Stimulated activated naive CD8-positive, alpha-beta T cell treated with anti-CD3 and anti-CD28 coated beads, Interleukin-15, Interleukin-2, amounts not matched to agents 100 U/mL and 50 U/mL, for 24 hours (primary cell): ENCODE measurements around the gene GOLGA8R.
"Not testable (repeated sequence)": the region's sequence is repeated elsewhere in the genome, so short reads cannot be mapped to it uniquely, and the experiment has no call there.

Experiments
- ATAC-seq: fragments of 150-1000 bp; cut with Tn5 transposase; one replicate; pipeline ENCODE4 v1.10.0; 2021
- DNase-seq: peaks from one replicate; pipeline ENCODE4 v3.0.0; 2021

Gene GOLGA8R

GRCh38 chr15:30414160-30414559 is at the start of gene GOLGA8R:
Gene GOLGA8R, minus strand, starts transcription at chr15:30414260. Its CDS starts 98 bp downstream, at chr15:30414162.
- DNase-seq, ATAC-seq: not testable (repeated sequence)

GRCh38 chr15:30463849-30464248 is 49.8 kb upstream of the GOLGA8R start:
- not testable (repeated sequence) for DNase-seq, ATAC-seq

GRCh38 chr15:30462176-30462575 is 48.1 kb upstream of the GOLGA8R start:
- ATAC-seq: not testable (repeated sequence)

GRCh38 chr15:30452702-30453101 is 38.6 kb upstream of the GOLGA8R start:
- DNase-seq, ATAC-seq: not testable (repeated sequence)

More at GRCh38 chr15:30462176-30462575, 48.1 kb upstream of the GOLGA8R start:
- not testable (repeated sequence) for DNase-seq

GRCh38 chr15:30438348-30438747 is 24.3 kb upstream of the GOLGA8R start:
- not testable (repeated sequence) for DNase-seq, ATAC-seq

GRCh38 chr15:30435878-30436277 is 21.8 kb upstream of the GOLGA8R start:
- DNase-seq, ATAC-seq: not testable (repeated sequence)

GRCh38 chr15:30420723-30421122 is 6.7 kb upstream of the GOLGA8R start:
- DNase-seq, ATAC-seq: not testable (repeated sequence)

- ATAC-seq, DNase-seq: not testable (repeated sequence)
These were observed 6.4 kb downstream of the GOLGA8R start for GRCh38 chr15:30407636-30408035.

GRCh38 chr15:30398988-30399387 is 15.1 kb downstream of the GOLGA8R start:
- peak; percentile 76 for DNase-seq

GRCh38 chr15:30393664-30393991 is 20.4 kb downstream of the GOLGA8R start:
- not testable (repeated sequence) for DNase-seq
- peak; percentile 40 for ATAC-seq

More at GRCh38 chr15:30398988-30399387, 15.1 kb downstream of the GOLGA8R start:
- peak; percentile 77 for ATAC-seq

GRCh38 chr15:30392766-30393663 is 21.0 kb downstream of the GOLGA8R start, which contains the start of gene CHRFAM7A:
Gene CHRFAM7A, minus strand, starts transcription at chr15:30393540. Its CDS starts 10,189 bp downstream, at chr15:30383351.
- peak; percentile 55 for ATAC-seq
- DNase-seq: not testable (repeated sequence)

GRCh38 chr15:30386318-30386887 is 27.7 kb downstream of the GOLGA8R start:
- not testable (repeated sequence) for DNase-seq
- ATAC-seq: peak; percentile 43

- ATAC-seq: not testable (repeated sequence)
These were observed 37.0 kb downstream of the GOLGA8R start for GRCh38 chr15:30377082-30377413.

GRCh38 chr15:30376375-30377081 is 37.5 kb downstream of the GOLGA8R start:
- DNase-seq, ATAC-seq: not testable (repeated sequence)

More at GRCh38 chr15:30377082-30377413, 37.0 kb downstream of the GOLGA8R start:
- DNase-seq: not testable (repeated sequence)

- ATAC-seq, DNase-seq: not testable (repeated sequence)
These were observed 38.2 kb downstream of the GOLGA8R start for GRCh38 chr15:30375872-30376271.

GRCh38 chr15:30374862-30375261 is 39.2 kb downstream of the GOLGA8R start:
- not testable (repeated sequence) for ATAC-seq, DNase-seq

- DNase-seq, ATAC-seq: not testable (repeated sequence)
These were observed 45.8 kb downstream of the GOLGA8R start for GRCh38 chr15:30368271-30368670.

- not testable (repeated sequence) for DNase-seq, ATAC-seq
These were observed 46.8 kb downstream of the GOLGA8R start for GRCh38 chr15:30367246-30367645.

GRCh38 chr15:30361404-30361803 is 52.7 kb downstream of the GOLGA8R start:
- not testable (repeated sequence) for ATAC-seq, DNase-seq

GRCh38 chr15:30360990-30361389 is 53.1 kb downstream of the GOLGA8R start:
- not testable (repeated sequence) for DNase-seq, ATAC-seq

GRCh38 chr15:30355043-30355442 is 59.0 kb downstream of the GOLGA8R start:
- not testable (repeated sequence) for ATAC-seq

More at GRCh38 chr15:30355043-30355442, 59.0 kb downstream of the GOLGA8R start:
- not testable (repeated sequence) for DNase-seq
